ENCODE data around the gene LMO7. TPM values are rescaled to one million over a fixed set of nuclear protein-coding genes. Genes with fewer than 3 reads are reported as not detected.
A peak's percentile ranks its signal among the peaks of the same experiment; 100 is the strongest.

LMO7 gene
- total and polyA plus RNA-seq, 4 donors = 75.9 to 679 (median 214) TPM

DNA sequence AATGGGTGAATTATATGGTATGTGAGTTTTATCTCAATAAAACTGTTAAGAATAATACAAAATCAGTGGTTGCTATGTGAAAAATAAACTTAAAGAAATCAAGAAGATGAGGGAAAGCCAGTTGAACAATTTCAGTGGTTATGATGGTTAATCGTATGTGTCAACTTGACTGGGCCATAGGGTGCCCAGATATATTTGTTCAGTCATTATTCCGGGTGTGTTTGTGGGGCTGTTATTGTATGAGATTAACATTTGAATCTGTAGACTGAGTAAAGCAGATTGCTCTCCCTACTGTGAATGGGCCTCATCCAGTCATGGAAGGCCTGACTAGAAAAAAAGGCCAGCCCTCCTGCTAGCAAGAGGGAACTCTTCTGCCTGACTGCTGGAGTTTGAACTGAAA lies 109.3 kb downstream of the LMO7 start:
- no peak for DNase-seq
- Histone ChIP-seq H3K27me3 (ENCODE audit: control insufficient read depth in 3 of 3, insufficient read depth in 3 of 3, low read length in 2 of 3) (no peaks in the 10 kb centered on the region), H3K4me1 (ENCODE audit: control insufficient read depth in 5 of 5, insufficient read depth in 5 of 5, low read length in 5 of 5) (peaks cover 0 to 4% (median 0%) of the 10 kb centered on the region in 5 donors), H3K27ac (ENCODE audit: low read depth in 1 of 2, low read length in 1 of 2) (no peak overlapping the region), H3K36me3 (ENCODE audit: control insufficient read depth in 4 of 4, insufficient read depth in 4 of 4, low read length in 4 of 4) (no peaks in the 10 kb centered on the region), H3K9me3 (ENCODE audit: control insufficient read depth in 4 of 4, insufficient read depth in 3 of 4, low read length in 3 of 4) (no peaks in the 10 kb centered on the region), H3K9ac (ENCODE audit: insufficient read depth in 1 of 2, low read length in 2 of 2) (no peak overlapping the region), H3K4me3 (no peak overlapping the region)
- WGBS, 2 donors = 98 to 100% methylated on average over 2 of the region's 2 CpGs
- no peak for ATAC-seq (ENCODE audit: insufficient read depth, low FRiP score)
- TF ChIP-seq CTCF (IDR thresholded peaks at IDR 0.05; ENCODE audit: control extremely low read depth, extremely low read depth) = no peak

DNA sequence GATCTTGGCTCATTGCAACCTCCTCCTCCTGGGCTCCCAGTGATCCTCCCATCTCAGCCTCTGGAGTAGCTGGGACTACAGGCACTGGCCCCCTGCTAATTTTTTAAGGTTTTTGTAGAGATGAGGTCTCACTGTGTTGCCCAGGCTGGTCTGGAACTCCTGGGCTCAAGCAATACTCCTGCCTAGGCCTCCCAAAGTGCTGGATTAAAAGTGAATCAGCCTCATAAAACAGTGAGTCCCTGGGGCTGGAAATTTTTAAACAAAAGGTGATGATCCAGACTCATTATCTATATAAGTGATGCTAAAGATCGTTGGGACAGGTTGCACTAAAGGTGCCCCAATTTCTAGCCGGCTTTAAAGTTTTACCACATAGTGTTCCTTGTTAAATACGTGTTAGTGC lies 112.7 kb downstream of the LMO7 start:
- no peak for TF ChIP-seq CTCF (IDR thresholded peaks at IDR 0.05; ENCODE audit: control extremely low read depth, extremely low read depth)
- Histone ChIP-seq H3K4me3 (no peak overlapping the region), H3K27me3 (ENCODE audit: control insufficient read depth in 3 of 3, insufficient read depth in 3 of 3, low read length in 2 of 3) (no peaks in the 10 kb centered on the region), H3K27ac (ENCODE audit: low read depth in 1 of 2, low read length in 1 of 2) (no peak overlapping the region), H3K9me3 (ENCODE audit: control insufficient read depth in 4 of 4, insufficient read depth in 3 of 4, low read length in 3 of 4) (no peaks in the 10 kb centered on the region), H3K9ac (ENCODE audit: insufficient read depth in 1 of 2, low read length in 2 of 2) (no peak overlapping the region), H3K36me3 (ENCODE audit: control insufficient read depth in 4 of 4, insufficient read depth in 4 of 4, low read length in 4 of 4) (no peaks in the 10 kb centered on the region), H3K4me1 (ENCODE audit: control insufficient read depth in 5 of 5, insufficient read depth in 5 of 5, low read length in 5 of 5) (peaks cover 0 to 10% (median 0%) of the 10 kb centered on the region in 5 donors)
- DNase-seq (no peak), ATAC-seq (ENCODE audit: insufficient read depth, low FRiP score) (no peak)
- 75 to 87% methylated on average over 3 of the region's 3 CpGs for WGBS, 2 donors

DNA sequence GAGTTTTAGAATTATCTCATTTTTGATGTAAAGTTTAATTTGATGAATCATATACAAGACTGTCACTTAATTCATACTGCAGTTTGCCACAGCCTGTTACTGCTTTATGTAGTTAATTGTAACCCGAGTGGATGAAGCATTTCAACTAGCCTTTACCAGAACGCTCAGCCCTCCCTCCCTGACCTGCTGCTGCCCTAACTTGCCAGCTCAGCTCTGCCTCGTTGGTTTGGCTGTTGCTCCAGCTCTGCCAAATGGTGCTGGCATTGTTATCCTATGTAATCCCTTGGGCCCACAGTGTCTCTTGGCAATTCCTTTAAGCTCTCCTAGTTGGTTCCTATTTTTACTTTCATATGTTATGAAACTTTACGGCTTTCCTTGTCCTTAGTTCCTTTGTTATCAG lies 113.3 kb downstream of the LMO7 start:
- H3K27ac ChIP-seq (ENCODE audit: low read depth in 1 of 2, low read length in 1 of 2) = peak overlapping the region in 1 of 2 donors; percentile 57
- no peaks in the 10 kb centered on the region for H3K9me3 ChIP-seq (ENCODE audit: control insufficient read depth in 4 of 4, insufficient read depth in 3 of 4, low read length in 3 of 4)
- H3K27me3 ChIP-seq (ENCODE audit: control insufficient read depth in 3 of 3, insufficient read depth in 3 of 3, low read length in 2 of 3) = no peaks in the 10 kb centered on the region
- ATAC-seq (ENCODE audit: insufficient read depth, low FRiP score) (no peak), DNase-seq (peak in 1 of 3 donors; percentile 20)
- TF ChIP-seq CTCF (IDR thresholded peaks at IDR 0.05; ENCODE audit: control extremely low read depth, extremely low read depth) = no peak
- H3K4me3 ChIP-seq = no peak overlapping the region
- WGBS, 2 donors = 49 to 69% methylated on average over 4 of the region's 4 CpGs
- H3K9ac ChIP-seq (ENCODE audit: insufficient read depth in 1 of 2, low read length in 2 of 2) = no peak overlapping the region
- peaks cover 0 to 10% (median 0%) of the 10 kb centered on the region in 5 donors for H3K4me1 ChIP-seq (ENCODE audit: control insufficient read depth in 5 of 5, insufficient read depth in 5 of 5, low read length in 5 of 5)
- no peaks in the 10 kb centered on the region for H3K36me3 ChIP-seq (ENCODE audit: control insufficient read depth in 4 of 4, insufficient read depth in 4 of 4, low read length in 4 of 4)

DNA sequence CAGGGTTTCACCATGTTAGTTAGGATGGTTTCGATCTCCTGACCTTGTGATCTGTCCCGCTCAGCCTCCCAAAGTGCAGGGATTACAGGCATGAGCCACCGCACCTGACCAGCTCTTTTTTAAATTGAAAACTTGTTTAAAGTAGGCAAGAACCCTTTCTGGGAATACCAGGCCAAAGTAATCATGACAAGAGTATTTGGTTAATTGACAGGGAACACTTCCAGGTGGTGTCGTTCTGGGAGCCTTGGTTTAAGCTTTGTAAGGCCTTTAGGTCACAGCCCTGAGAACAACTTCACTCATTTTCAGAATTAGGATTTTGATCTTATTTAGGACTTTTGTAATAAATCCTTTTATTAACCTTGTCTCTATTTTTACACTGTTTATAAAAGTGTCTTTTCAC lies 115.2 kb downstream of the LMO7 start:
- 67 to 91% methylated on average over 4 of the region's 4 CpGs for WGBS, 2 donors
- no peaks in the 10 kb centered on the region for H3K27me3 ChIP-seq (ENCODE audit: control insufficient read depth in 3 of 3, insufficient read depth in 3 of 3, low read length in 2 of 3)
- H3K27ac ChIP-seq (ENCODE audit: low read depth in 1 of 2, low read length in 1 of 2) = peak overlapping the region in 1 of 2 donors; percentile 22
- no peak for TF ChIP-seq CTCF (IDR thresholded peaks at IDR 0.05; ENCODE audit: control extremely low read depth, extremely low read depth)
- H3K4me1 ChIP-seq (ENCODE audit: control insufficient read depth in 5 of 5, insufficient read depth in 5 of 5, low read length in 5 of 5) = peaks cover 0 to 10% (median 0%) of the 10 kb centered on the region in 5 donors
- no peaks in the 10 kb centered on the region for H3K36me3 ChIP-seq (ENCODE audit: control insufficient read depth in 4 of 4, insufficient read depth in 4 of 4, low read length in 4 of 4)
- no peaks in the 10 kb centered on the region for H3K9me3 ChIP-seq (ENCODE audit: control insufficient read depth in 4 of 4, insufficient read depth in 3 of 4, low read length in 3 of 4)
- no peak overlapping the region for H3K9ac ChIP-seq (ENCODE audit: insufficient read depth in 1 of 2, low read length in 2 of 2)
- no peak for ATAC-seq (ENCODE audit: insufficient read depth, low FRiP score)
- H3K4me3 ChIP-seq = no peak overlapping the region
- no peak for DNase-seq

Measured in lung (tissue), 12 donors.